Activated CD4-positive, alpha-beta T cell treated with anti-CD3 and anti-CD28 coated beads, Interleukin-2, amount 50 U/mL, for 24 hours (primary cell): ENCODE measurements around the gene HDAC9.
"Not testable (repeated sequence)": the region's sequence is repeated elsewhere in the genome, so short reads cannot be mapped to it uniquely, and the experiment has no call there.

ENCODE experiments used
- DNase-seq, 2 donors: peaks; one replicate each; pipeline ENCODE4 v3.0.0-alpha.2; 2020; ENCODE audit warnings: low read depth in 1 of 2, low spot score in 1 of 2

The HDAC9 gene

DNA sequence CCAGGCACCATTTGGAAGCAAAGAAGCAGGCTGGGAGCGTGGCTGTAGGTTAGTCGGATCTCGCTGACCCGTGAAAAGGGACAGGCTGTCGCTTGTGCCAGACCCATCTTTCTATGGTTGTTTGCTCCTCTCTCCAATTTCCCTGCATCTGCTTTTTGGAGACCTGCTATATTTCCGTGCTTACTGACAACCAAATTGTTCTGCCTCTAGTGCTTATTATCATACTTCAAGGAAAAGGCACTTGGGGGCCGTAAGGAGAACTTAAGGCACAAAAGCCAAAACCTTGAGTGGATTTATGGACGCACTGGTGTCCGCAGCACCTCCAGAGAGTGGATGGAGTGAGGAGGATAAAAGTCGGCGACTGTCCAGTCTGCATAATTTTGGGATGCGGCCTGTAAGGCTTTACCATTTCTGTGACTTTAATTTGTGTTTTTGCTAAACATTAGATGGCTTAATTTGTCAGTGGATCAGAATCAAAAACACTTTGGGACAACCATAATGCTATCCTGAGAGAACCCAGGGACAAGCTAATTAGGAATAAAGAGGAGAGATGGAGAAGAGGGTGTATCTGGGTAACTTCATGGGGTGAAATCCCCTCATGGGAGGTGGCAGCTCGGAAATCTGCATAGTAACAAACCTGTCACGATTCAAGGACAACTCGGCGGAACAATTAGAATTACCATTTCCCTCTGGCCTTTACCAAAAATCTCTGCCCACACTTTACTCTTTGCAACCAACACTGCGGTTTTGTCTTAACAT, 206.7 kb downstream of the HDAC9 start:
- no peak for DNase-seq

GRCh38 chr7:18703685-18704084, 208.1 kb downstream of the HDAC9 start:
- no peak for DNase-seq

- DNase-seq, result no peak
Observed at GRCh38 chr7:18706670-18707069, 211.1 kb downstream of the HDAC9 start.

- DNase-seq, result no peak
Observed at GRCh38 chr7:18708204-18708603, 212.7 kb downstream of the HDAC9 start.

DNA sequence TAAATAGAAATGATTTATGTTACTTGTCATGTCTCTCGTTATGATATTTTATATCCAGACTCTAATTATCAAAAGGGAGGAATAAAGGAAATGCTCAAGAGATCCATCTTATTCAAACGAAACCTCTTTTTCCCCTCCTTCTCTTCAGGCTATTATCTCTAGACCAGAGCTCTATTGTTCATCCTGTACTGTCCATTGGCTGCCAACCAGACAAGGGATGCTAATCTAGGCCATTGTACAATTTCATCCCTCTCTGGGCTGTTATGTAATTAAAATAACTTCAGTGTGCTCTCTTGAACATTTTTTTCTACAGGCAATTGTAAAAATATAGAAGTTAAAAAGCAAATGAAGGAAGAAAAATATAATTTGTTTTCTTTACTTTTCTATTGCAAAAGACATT, 220.4 kb downstream of the HDAC9 start:
- DNase-seq, result no peak

DNA sequence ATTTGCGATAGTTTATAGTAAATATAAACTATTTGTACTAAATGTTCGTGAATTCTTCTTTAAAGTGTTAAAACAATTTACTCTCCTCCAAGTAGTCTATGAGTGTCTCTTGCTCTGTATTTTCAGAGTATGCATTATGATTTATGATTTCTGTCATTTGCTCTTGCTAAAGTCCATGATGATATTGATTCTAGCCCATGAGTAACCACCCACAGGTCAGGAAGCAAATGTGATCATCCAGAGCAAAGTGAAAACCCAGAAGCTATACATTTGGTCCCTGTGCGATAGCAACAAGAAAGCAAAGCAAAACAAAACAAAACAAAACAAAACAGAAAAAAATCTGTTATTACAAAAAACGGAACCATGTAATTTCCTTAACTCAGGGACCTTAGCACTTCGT, 225.9 kb downstream of the HDAC9 start:
- no peak for DNase-seq

- DNase-seq, result no peak
Observed at GRCh38 chr7:18724318-18724717, 228.8 kb downstream of the HDAC9 start.

- no peak for DNase-seq
Observed at GRCh38 chr7:18727115-18727870, 231.7 kb downstream of the HDAC9 start.

- DNase-seq, result not testable (repeated sequence)
Observed at GRCh38 chr7:18736012-18736411, 240.5 kb downstream of the HDAC9 start.

GRCh38 chr7:18740579-18740988, 245.0 kb downstream of the HDAC9 start:
- DNase-seq, result no peak

DNA sequence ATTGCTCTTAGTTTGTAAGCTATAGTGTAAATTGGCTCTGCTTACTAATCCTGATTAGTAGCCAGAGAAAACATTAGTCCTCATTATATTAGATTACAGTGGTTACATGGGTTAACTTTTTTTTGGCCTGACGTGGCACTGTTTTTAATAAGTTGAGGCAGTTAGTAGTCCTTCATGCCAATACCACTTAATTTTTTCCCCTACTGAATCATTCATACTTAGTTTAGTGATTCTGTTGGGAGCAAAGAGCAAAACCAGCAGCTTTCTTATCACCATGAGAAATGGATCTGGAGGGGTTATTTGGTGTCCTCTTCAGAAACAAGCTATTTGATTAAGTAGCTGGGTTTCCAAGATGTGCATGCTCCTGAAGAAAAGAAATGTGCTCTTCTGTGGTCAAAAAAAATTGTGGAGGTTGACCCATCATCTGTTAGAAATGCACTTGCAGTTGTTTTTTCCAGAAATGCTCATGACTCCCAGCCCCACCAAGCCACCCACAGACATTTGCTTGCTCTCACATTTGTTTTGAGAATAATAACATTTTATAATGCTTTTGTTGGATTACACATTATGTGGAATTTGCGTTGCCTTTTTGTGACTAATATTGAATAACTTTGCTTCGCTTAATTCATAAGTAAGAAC, 258.5 kb downstream of the HDAC9 start:
- DNase-seq, result no peak

GRCh38 chr7:18754766-18755165, 259.2 kb downstream of the HDAC9 start:
- DNase-seq, result no peak

DNA sequence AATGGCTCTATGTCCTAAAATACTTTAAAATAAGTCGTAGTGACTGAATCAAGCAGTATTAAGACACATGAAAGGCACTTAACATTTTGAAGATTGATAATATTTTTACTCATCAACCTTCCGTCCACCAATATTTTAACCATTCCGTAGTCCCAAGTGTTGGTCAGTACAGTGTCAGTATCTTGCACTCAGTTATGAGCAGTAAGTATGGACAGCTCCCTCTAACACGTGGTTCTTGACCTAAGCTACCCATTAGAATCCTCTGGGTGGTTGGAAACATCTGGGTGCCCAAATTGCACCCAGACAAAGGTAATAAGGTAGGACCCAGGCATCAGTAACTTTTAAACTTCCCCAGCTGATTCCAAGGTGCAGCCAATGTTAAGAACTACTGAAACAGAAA, 260.2 kb downstream of the HDAC9 start:
- DNase-seq, result no peak

GRCh38 chr7:18756378-18757050, 261.0 kb downstream of the HDAC9 start:
- no peak for DNase-seq

- DNase-seq, result no peak
Observed at GRCh38 chr7:18760046-18760445, 264.5 kb downstream of the HDAC9 start.

DNA sequence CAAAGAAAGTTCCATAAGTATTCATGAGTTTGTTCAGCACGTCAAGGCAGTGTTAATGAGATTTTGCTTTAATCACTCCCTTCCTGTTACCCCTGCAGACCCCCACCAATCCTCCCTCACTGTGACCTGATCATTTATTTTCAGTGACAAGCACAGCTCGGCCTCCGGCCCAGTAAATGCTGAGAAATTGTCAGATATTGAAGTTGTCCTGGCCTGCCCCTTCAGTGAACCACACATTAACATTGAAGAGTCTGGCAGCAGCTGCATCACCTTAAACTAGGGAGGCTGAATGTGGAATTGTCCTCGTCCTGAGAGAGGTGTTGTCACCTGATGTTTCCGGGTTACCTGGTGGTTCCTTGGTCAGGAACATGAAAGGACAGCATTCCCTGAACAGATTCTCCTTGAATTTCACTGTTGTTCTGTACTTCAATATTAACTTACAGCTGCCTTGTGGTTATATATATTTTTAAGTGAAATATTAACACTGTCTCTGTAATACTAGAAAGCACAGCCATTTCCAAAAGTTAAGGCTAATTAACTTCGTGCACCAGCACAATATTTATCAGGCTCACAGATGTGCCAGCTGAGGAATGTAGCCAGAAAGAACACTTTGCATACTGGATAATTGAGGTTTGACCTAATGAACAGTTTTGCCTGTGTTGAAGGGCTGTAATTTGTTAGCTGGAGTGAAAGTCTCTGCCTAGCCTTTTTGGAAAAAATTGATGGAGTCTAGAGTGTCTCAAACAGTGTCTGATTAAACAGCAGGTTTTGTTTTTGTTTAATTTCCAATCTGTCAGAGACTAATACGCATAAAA, 265.3 kb downstream of the HDAC9 start:
- DNase-seq, result no peak

- DNase-seq, result no peak
Observed at GRCh38 chr7:18762189-18762588, 266.6 kb downstream of the HDAC9 start.

DNA sequence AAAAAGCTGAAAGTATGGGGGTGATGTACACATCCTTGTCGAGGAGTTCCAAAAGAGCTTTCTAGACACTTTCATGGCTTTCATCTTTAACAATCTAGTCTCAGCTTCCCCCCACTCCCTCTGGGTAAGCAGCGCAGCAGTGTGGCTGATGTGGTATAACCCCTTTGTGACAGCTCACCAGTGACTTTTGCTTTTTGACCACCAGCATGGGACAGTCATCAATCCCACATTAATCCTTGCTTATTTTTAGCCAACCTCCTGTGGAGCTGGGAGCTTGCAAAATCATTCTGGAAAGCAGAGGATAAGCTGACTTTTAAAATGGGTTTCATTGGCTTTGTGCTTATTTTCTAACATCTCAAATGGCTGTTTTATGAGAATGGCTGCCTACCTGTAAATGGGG, 272.7 kb downstream of the HDAC9 start:
- DNase-seq, result no peak

DNA sequence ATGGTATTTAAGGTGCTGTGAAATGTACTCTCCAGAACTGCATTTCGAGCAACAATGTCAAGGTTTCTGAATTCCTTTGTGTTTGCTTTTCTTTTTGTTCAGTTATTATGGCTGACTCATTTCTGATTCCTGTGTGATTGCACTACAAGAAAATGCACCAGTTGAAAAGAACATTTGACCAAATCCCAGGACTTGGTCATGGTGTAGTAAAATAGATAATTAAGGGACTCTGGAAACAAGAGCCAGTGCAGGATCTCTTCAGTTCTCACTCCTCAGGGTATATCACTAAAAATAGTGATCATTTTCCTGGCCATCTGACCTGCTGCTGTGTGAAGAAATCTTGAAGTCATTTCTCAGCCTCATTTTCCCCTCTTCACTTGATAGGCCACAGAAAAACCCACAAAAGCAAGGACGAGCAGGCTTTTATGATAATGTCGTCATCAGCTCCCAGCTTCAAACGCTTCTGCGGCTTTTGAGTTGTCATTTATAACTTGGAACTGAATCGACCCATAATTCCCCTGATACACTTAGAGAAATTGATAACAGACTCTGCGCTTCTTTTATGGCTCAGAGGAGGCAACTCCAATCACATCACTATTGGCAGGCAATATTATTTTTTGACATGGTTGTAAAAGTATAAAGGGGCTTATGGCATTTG, 274.7 kb downstream of the HDAC9 start:
- DNase-seq, result no peak

DNA sequence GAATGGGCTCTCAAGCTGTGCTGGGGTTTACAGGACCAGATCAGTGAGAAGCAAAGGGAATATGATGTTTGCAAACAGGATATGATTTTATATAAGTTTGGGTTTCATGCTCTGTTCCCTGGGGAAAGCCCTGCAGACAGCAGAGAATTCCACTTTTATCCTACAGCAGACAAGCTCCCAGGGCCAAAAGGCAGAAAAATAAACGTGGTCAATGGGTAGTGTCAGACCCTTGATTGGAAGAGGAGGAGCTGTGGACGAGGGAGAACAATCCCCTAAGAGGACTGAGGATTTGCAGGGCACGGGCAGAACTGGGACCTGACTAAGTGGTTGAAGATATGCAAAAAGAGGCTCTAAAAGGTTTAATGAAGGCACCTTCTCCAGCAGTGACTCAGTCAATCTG, 275.3 kb downstream of the HDAC9 start:
- no peak for DNase-seq
